K562 (cell line): ENCODE measurements around the gene PDGFA. TPM values are rescaled to one million over a fixed set of nuclear protein-coding genes. Genes with fewer than 3 reads are reported as not detected.

Experiments used
- ERF ChIP-seq: fragments of 450-650 bp; formaldehyde crosslinking; IDR thresholded peaks from 2 replicates; pipeline ENCODE4 v1.4.0; 2020; ENCODE audit warnings: mild to moderate bottlenecking, mixed read lengths
- ETS2 ChIP-seq: IDR thresholded peaks from 2 replicates; pipeline ENCODE4 v1.6.1; 2016; ENCODE audit warnings: borderline replicate concordance, missing genetic modification characterization, mild to moderate bottlenecking, moderate library complexity, missing compliant biosample characterization; ENCODE audit not compliant: poor library complexity, severe bottlenecking
- FOXK2 ChIP-seq, 2 experiments: fragments of 450-650 bp; IDR thresholded peaks in 1 of 2; conservative IDR thresholded peaks in 1 of 2; 2 replicates each; pipeline ENCODE4 v1.6.1; 2016; ENCODE audit warnings: low read depth in 2 of 2, mild to moderate bottlenecking in 1 of 2
- GMEB1 ChIP-seq: fragments of 250-450 bp; sonication (Bioruptor Pico); IDR thresholded peaks from 2 replicates; pipeline ENCODE4 v1.4.0; 2020; ENCODE audit warnings: mild to moderate bottlenecking
- GTF2F1 ChIP-seq: IDR thresholded peaks from 2 replicates; pipeline ENCODE4 v1.6.1; 2011; ENCODE audit warnings: low read depth, low read length, improper control_type of control experiment
- JUNB ChIP-seq: fragments of 450-650 bp; formaldehyde crosslinking; conservative IDR thresholded peaks from 2 replicates; pipeline ENCODE4 v1.4.0; 2020; ENCODE audit warnings: mild to moderate bottlenecking
- TCFL5 ChIP-seq: fragments of 250-450 bp; sonication (Bioruptor Pico); conservative IDR thresholded peaks from 2 replicates; pipeline ENCODE4 v1.6.1; 2021; ENCODE audit warnings: mild to moderate bottlenecking, moderate library complexity, matching md5 sums
- U2AF1 ChIP-seq: fragments of 200-400 bp; formaldehyde crosslinking; optimal IDR thresholded peaks from 2 replicates; pipeline ENCODE3; 2017; ENCODE audit warnings: mild to moderate bottlenecking, low read depth, low read length, moderate library complexity
- ZBTB33 ChIP-seq: sonication (generic); formaldehyde crosslinking; IDR thresholded peaks from 2 replicates; pipeline ENCODE4 v1.8.1; 2023; ENCODE audit warnings: mild to moderate bottlenecking, missing genetic modification reagents
- ZBTB9 ChIP-seq: fragments of 450-650 bp; formaldehyde crosslinking; IDR thresholded peaks from 2 replicates; pipeline ENCODE4 v1.4.0; 2020; ENCODE audit warnings: mild to moderate bottlenecking, moderate library complexity
- ZHX1 ChIP-seq: fragments of 150-350 bp; conservative IDR thresholded peaks from 2 replicates; pipeline ENCODE4 v1.6.1; 2014; ENCODE audit warnings: low read length
- ZNF124 ChIP-seq: sonication (generic); formaldehyde crosslinking; IDR thresholded peaks from 2 replicates; pipeline ENCODE4 v1.8.1; 2022; ENCODE audit warnings: missing genetic modification reagents
- ZNF217 ChIP-seq: sonication (generic); formaldehyde crosslinking; IDR thresholded peaks from 2 replicates; pipeline ENCODE4 v1.8.0; 2022; ENCODE audit warnings: mild to moderate bottlenecking, missing genetic modification reagents
- ZNF282 ChIP-seq: sonication (generic); formaldehyde crosslinking; IDR thresholded peaks from 2 replicates; pipeline ENCODE4 v1.8.1; 2023; ENCODE audit warnings: missing genetic modification reagents
- ZNF512 ChIP-seq: IDR thresholded peaks from 2 replicates; pipeline ENCODE4 v1.6.1; 2016; ENCODE audit warnings: missing genetic modification characterization, missing compliant biosample characterization
- ZNF584 ChIP-seq: fragments of 200-800 bp; sonication (Bioruptor generic); IDR thresholded peaks from 2 replicates; pipeline ENCODE4 v1.6.1; 2016; ENCODE audit warnings: low read depth, mild to moderate bottlenecking, missing genetic modification characterization, missing compliant biosample characterization
- polyA plus RNA-seq, 8 experiments: library from polyadenylated mRNA; depleted of rRNA in 4 of 8; stranded (reverse) in 5 of 8; unstranded in 3 of 8; fragments of >200 nt; fragmentation: Nextera tagmentation in 2 of 8; fragmentation: Illumina TruSeq in 1 of 8; extraction: Ambion mirVana in 2 of 8; extraction: Trizol in 1 of 8; gene quantifications; 2 replicates each; pipeline versions ENCODE4 v1.2.1 to v1.2.3, GENCODE V29; 2011 to 2014; ENCODE audit warnings: inconsistent platforms in 1 of 8, missing spikeins in 1 of 8
- total RNA-seq, 7 experiments: library from RNA; depleted of rRNA in 6 of 7; stranded (reverse); fragments of >200 nt in 6 of 7; fragmentation: Illumina TruSeq in 2 of 7; extraction: Trizol in 2 of 7; gene quantifications; 2 replicates each; pipeline versions ENCODE4 v1.2.1 to v1.2.3, GENCODE V29; 2011 to 2021; ENCODE audit warnings: low replicate concordance in 1 of 7

PDGFA gene
- total and polyA plus RNA-seq, 9 of the 15 experiments (the other 6 are each of a cell fraction or from before 2014, with no cell fraction given), result 2.5 to 10.2 (median 4.6) TPM

- TF ChIP-seq ZBTB33 (0 out of 2 replicates have a peak, but pooled peaks have one; percentile 12), ZBTB9 (0 out of 2 replicates have a peak, but pooled peaks have one; percentile 30), ZNF512 (no peak), U2AF1 (no peak), ETS2 (no peak), ERF (CRISPR knock-in tag) (0 out of 2 replicates have a peak, but pooled peaks have one; percentile 3), ZHX1 (no peak), JUNB (no peak), TCFL5 (CRISPR knock-in tag) (no peak), GTF2F1 (no peak), GMEB1 (CRISPR knock-in tag) (no peak), ZNF217 (CRISPR knock-in tag) (no peak), ZNF282 (CRISPR knock-in tag) (no peak), FOXK2 (conservative IDR thresholded peaks at IDR 0.05 in 1 of 2, IDR thresholded peaks at IDR 0.05 in 1 of 2; ENCODE audit: low read depth in 2 of 2) (no peak), ZNF124 (no peak), ZNF584 (CRISPR knock-in tag) (no peak)
Measured at GRCh38 chr7:471866-472639, 47.6 kb downstream of the PDGFA start (continued).
